GM18858 (cell line): ENCODE results near the gene KRT83.
"Not testable (repeated sequence)": the region's sequence is repeated elsewhere in the genome, so short reads cannot be mapped to it uniquely, and the experiment has no call there.

ENCODE experiments used
- ATAC-seq: cut with Tn5 transposase; IDR thresholded peaks from one replicate; pipeline ENCODE4 v1.9.1; 2021; ENCODE audit not compliant: unreplicated experiment

The KRT83 gene

DNA sequence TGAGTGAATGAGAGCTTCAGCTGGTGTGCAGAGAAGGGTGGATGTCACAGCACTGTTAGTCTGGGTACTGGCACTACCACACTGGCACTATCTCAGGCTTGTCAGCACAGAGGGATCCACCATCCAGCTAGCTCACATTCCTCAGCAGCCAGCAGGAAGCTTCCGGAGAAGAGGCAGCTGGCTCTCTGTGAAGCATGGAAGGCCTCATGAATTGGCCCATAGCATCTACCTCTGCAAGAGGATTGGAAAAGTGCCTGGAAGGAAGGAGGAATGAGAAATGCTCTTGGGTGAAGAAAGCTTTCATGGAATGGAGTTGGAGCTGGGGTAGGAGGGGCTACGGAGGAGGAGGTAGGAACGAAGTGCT lies 9.9 kb downstream of the KRT83 start:
- ATAC-seq = no peak

DNA sequence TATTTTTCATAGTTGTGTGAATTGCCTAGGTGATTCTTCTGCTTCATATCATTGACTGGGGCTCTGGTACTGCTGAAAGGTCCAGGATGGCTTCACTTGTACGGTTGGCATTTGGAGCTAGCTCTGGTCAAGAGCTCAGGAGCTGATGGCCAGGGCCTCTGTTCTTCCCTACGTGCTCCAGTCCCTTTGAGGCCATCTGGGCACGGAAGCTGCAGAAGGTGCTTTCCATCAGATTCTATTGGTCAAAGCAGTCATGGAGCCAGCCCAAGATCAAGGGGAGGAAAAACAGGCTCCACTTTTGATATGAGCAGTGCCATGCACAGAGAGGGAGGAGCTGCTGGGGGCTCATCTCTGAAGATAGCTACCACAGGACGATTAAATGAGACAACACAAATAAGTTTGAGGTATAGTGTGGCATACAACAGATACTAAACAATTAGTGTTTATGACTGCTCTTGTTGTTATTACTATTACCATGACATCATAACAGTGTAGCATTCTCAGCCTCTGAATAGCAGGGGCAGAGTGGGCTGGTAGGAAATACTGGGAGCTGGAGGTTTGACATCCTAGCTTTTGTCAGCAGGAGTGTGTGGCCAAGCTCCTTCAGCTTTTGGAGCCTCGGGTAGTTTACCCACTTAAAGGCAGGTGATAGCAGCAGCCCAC lies 10.4 kb downstream of the KRT83 start:
- ATAC-seq = no peak

DNA sequence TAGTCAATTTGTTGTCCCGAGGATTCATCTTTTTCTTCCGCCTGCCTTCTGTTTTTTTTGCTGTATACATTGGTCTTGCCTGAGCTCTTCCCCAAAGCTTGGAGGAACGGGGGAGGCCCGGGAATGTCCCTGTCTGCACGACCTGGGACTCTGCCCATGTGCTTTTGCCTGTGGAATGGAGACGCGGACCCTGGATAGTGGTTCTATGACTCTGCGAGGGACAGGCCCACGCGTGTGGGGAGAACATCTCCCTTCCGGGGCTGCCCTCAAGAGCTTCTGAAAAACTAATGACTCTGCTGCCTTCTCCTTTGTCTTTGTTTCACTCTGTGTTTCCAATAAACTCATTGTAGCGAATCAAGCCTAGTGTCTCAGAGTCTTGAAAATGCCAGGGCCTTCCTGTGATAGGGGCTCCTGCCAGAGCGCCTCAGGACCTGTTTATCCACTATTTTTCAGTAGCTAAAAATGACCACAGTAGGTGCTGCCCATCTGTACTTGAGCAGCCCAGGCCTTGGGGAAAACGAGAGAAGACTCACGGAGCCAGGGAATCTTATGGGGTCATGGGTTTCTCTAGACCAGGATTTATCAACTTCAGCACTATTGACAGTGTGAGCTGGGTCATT lies 12.3 kb downstream of the KRT83 start:
- ATAC-seq = no peak

DNA sequence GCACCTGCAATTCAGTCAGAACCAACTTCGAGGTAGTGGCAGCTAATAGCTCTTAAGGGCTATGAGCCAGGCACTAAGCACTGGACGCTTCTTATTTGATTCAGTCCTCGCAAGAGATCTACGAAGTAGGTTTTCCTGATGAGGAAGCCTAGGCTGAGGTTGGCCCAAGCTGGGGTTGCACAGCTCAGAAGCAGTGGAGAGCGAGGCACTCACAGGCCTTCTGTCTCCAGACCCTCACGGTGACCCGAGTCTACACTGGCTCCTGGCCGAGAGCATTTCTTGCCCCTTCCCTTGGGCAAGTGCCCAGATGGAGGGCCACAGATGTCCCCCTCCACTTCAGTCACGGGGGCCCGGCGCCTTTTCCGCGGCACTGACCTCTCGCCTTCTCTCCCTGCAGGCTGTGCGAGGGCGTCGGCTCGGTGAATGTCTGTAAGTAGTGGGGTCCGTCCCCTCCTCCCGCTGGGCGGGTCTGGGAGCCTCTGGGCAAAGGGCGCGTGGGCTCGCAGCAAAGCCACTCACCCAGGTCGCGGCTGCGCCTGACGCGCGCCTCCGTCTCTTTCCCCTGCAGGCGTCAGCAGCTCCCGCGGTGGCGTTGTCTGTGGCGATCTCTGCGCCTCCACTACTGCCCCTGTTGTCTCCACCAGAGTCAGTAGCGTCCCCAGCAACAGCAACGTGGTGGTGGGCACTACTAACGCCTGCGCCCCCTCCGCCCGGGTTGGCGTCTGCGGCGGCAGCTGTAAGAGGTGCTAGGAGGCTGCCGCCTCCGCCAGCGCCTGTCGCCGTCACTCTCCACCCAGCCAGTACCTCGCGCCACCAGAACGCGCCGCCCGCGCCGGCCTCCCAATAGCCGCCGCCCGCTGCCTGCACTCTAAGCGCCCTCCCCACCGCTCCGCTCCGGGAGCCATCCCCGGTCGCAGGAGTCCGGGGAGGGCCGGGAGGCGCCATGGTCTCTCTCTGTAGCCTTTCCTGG lies 13.1 kb downstream of the KRT83 start:
- ATAC-seq = no peak

DNA sequence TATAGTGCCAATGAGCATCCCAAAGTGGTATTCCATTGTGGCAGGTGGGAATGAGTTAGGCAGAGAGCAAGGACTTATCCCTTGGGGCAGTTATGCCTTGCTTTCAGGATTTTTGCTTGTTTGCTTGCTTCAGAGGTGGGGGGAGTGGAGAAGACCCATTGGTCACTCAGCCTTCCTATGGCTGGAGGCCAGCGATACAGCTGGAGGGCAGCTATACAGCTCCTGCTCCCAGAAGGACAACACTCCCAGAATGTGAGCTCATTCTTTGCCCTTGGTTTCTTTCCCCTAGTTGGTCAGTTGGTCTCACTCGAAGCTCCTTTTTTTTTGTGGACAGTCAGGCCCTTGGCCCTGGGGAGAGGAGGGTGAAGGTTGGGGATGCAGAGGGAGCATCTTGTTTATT lies 14.5 kb downstream of the KRT83 start:
- ATAC-seq = no peak

DNA sequence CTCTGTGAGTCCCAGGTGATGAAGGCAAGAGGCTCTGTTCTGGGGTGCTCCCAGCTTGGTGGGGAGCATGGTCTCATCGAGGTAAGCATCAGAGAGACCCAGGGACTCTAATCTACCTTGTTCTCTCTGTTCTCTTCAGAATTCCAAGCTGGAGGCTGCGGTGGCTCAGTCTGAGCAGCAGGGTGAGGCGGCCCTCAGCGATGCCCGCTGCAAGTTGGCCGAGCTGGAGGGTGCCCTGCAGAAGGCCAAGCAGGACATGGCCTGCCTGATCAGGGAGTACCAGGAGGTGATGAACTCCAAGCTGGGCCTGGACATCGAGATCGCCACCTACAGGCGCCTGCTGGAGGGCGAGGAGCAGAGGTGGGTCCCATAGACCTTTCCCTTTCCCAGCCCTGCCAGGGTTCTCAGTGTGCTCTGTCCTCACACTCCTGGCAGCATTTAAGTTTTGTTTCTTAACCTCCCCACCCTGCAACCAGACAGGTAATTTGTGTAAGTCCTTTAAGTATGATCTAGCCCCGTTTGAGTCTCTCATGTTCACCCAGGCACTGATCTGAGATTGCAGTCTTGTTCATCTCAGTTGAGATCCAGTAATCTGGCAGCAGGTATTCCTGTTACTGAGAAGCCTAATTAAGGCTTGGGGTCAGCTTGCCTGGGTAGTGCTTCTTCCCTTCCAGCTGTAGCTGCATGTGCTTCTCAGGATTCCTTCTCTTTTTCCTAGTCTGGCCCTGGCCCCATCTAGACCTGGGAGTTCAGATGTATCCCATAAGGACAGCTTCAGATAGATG lies 15.1 kb downstream of the KRT83 start:
- no peak for ATAC-seq

DNA sequence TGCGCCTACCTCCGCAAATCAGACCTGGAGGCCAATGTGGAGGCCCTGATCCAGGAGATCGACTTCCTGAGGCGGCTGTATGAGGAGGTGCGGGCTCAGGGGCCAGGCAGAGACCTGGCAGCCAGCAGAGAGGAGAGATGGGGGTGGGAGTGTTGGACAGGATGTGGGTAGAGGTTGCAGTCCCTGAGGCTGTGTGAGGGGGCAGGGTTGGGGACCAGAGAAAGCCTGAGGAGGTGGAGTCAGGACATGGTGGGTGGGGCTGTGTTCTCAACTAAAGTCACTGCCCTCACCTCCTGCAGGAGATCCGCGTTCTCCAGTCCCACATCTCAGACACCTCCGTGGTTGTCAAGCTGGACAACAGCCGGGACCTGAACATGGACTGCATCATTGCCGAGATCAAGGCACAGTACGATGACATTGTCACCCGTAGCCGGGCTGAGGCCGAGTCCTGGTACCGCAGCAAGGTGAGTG lies 16.2 kb downstream of the KRT83 start:
- peak; percentile 68 for ATAC-seq

DNA sequence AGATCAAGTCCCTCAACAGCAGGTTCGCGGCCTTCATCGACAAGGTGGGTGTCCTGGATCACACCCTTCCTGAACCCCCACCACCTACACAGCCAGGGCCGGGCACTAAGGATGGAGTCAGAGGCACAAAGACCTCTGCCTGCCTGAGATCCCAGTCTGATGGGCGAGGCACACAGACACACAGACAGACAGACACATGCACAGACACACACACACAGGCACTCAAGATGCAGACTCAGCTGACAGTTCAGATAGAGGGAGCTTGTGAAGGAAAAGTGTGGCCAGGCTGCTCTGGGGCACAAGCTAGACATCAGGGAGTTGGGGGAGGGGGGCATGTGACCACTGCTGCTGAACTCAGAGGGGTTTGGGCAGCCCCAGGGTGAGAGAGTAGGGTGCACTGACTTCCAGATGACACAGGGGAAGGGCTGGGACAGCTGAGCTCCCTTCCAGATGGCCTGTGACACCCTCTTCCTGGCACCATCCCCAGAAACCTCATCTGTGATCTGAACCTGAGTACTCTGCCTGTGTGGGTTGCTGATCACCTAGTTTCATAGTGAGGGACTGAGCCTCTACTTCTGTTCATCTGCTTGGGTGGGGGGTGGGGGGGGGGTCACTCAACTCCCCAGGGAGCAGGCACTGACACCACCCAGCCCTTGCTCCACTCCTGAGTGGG lies 18.8 kb downstream of the KRT83 start:
- not testable (repeated sequence) for ATAC-seq

DNA sequence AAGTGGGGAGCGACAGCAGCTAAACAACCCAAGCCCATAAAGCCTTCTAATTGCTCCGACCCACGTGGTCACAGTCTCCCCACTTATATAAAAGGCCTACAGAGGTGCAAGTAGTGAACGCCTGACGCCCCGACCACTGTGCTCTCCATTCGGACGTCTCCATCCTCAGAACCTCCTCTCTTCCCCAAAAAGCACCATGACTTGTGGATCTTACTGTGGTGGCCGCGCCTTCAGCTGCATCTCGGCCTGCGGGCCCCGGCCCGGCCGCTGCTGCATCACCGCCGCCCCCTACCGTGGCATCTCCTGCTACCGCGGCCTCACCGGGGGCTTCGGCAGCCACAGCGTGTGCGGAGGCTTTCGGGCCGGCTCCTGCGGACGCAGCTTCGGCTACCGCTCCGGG lies 19.5 kb downstream of the KRT83 start:
- not testable (repeated sequence) for ATAC-seq

DNA sequence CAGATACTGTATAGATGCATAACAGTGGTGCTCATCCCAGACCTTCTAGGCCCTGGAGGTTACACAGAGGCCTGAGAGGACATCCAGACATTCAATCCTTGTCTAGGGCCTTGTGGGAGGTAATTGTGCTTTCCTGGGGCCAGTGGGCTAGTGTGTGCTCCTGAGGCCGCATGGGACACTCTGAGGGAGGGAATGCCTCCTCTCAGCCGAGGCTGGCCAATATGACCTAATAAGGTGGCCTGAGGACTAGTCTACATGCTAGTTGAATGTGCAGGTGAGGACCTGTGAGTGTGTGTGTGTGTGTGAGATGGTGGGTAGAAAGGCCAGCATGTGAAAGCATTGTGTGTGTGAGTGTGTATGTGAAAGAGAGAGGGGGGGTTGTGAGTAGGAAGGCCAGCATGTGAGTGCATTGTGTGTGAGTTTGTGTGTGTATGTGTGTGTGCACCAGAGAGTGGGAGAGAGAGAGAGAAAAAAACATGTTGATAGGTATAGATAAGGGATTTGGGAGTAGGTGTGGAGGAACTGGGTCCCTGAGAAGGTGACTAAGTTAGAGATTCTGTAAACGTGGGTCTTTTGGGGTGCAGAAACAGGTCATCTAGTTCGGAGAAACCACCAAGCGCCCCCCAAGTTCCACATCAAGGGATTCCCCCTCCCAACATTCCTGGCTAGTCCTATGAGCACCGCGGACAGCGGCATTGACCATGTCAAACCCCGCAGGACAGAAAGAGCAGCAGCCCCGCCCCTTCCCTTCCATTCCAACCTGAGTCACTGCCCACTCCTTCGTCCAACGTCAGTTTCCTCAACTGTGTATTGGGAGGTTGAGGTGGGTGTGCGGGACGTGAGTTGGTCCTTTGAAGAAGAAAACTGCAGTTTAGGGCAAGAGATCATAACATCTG lies 20.2 kb downstream of the KRT83 start:
- ATAC-seq = no peak

DNA sequence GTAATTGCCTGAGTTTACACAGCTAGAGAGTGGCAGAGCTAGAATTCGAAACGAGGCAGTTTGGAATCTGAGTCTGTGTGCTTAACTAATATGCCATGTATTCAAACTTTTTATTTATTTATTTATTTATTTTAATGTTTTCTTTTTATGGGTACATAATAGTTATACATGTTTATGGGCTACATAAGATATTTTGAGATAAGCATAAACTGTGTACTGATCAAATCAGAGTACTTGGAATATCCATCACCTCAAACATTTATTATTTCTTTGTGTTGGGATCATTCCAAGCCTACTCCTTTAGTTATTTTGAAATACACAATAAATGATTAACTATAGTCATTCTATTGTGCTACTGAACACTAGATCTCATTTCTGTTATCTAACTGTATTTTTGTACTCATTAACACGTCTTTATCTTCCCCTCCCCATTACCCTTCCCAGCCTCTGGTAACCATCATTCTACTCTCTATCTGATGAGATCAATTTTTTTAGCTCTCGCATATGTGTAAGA lies 22.5 kb downstream of the KRT83 start:
- ATAC-seq = no peak

DNA sequence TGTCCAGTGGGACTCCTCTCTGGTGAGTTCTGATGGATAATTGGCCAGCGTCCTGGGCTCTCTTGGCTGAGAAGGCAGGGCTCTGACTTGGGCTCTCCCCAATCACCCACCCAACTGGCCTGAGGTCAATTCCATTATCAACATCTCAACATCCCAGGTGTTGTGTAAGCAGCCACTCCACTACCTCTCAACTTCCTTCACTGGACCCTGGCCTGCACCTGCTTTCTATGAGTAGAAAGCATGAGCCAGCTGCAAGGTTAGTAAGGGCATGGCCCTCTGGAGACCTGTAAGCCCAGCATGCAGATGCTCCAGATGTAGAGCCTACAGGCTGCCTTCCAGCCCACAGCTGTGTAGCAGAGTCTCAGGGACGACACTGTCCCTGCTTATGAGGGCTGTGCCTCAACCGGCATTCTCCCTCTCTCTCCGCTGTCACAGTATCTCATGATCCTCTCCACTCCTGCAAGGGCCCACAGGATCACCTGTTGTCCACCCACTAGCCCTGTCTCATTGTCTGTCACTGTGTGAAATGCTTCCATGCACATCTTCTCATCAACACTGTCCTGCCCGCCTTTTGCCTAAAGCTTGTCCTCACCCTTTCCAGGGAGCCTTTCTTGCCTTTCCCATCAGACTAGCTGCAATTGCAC lies 24.5 kb downstream of the KRT83 start:
- no peak for ATAC-seq

DNA sequence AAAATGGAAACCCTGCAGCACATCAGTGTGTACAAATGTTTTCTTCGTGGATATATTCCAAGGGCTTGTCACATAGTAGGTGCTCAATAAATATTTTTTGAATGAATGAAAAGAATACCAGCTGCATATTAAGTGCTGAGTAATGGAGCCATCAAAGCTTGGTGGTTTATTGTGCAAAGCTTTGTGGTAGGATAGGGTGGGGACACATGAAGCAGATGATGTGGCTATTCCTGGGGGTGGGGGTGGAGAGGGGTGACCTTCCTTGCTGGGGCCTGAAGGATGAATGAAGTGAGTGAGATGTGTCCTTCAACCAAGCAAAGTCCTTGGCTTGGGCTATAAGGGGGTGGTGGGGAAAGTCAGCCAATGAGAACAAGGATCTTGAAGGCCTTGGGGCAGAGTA lies 25.5 kb downstream of the KRT83 start:
- no peak for ATAC-seq

DNA sequence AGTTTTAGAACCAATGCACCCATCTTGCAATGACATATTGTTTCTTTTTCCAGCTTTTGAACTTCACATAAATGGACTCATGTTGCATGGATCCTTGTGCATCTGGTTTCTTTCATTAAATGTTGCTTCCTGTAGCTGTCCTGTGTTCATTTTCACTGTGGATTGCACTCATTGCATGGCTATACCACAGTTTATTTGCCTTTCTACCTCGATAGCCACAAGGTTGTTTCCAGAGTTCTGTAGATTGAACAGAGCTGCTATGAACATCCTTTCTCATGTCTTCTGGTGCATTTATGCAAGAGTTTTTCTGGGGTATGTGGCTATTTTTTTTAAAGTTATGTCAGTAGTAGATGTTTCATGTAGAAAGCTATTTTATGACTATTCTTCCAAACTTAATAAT lies 26.4 kb downstream of the KRT83 start:
- no peak for ATAC-seq

DNA sequence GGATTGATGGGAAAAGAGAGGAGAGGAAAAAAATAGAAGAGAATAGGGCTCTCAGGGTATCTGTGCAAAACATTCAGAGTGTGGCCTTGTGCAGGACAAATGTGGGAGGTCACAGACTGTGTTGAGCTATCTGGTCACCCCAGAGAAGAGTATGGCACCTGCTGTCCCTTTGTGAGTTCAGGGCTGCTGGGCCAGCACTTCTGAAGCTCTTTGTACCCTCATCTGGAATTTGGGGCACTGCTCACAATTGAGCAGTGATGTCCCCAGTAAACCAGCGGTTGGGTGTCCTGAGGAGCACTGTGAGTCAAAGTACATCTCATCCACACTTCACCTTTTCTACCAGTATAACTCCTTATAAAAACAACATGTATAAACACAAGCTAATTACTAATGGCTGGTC lies 27.3 kb downstream of the KRT83 start:
- no peak for ATAC-seq

DNA sequence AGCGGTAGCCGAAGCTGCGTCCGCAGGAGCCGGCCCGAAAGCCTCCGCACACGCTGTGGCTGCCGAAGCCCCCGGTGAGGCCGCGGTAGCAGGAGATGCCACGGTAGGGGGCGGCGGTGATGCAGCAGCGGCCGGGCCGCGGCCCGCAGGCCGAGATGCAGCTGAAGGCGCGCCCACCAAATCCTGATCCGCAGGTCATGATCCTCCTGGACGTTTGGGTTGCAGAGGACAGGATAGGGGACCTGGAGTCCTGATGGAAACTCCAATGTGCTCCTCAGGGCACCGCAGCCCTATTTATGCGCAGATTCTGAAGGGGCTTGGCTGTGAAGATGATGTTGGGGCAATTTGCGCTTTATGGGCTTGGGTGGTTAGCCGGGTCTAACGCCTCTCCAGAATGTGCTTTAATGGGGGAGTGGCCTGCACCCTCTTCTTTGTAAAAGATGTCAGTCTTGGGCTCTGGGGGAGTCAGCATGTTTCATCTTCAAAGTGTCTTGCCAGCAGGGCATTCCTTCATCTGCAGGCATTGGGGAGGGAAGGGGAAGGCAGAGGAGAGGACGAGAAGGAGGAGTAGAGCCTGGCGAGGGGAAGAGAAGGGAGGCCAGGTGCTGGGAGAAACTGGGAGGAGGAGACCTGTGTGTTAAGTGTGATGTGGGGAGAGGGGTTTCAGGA lies 29.8 kb downstream of the KRT83 start, which contains the start of gene KRT81:
Gene KRT81, minus strand, starts transcription at position 268 of the 669 bp plus-strand sequence. Its CDS starts 69 bp downstream, at position 199.
- ATAC-seq = no peak

DNA sequence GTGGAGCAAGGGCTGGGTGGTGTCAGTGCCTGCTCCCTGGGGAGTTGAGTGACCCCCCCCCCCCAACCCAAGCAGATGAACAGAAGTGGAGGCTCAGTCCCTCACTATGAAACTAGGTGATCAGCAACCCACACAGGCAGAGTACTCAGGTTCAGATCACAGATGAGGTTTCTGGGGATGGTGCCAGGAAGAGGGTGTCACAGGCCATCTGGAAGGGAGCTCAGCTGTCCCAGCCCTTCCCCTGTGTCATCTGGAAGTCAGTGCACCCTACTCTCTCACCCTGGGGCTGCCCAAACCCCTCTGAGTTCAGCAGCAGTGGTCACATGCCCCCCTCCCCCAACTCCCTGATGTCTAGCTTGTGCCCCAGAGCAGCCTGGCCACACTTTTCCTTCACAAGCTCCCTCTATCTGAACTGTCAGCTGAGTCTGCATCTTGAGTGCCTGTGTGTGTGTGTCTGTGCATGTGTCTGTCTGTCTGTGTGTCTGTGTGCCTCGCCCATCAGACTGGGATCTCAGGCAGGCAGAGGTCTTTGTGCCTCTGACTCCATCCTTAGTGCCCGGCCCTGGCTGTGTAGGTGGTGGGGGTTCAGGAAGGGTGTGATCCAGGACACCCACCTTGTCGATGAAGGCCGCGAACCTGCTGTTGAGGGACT lies 30.6 kb downstream of the KRT83 start:
- ATAC-seq = not testable (repeated sequence)
